Brain pericyte (primary cell): ENCODE results near the gene BPGM.
A peak's percentile ranks its signal among the peaks of the same experiment; 100 is the strongest.

ENCODE experiments used
- DNase-seq: peaks from one replicate; pipeline ENCODE4 v3.0.0-alpha.2; 2012; ENCODE audit warnings: low read depth, low spot score

BPGM gene

GRCh38 chr7:134695321-134695860 lies 48.7 kb downstream of the BPGM start:
- peak; percentile 85 for DNase-seq

- DNase-seq: no peak
Observed at GRCh38 chr7:134696261-134696660, 49.6 kb downstream of the BPGM start.

DNA sequence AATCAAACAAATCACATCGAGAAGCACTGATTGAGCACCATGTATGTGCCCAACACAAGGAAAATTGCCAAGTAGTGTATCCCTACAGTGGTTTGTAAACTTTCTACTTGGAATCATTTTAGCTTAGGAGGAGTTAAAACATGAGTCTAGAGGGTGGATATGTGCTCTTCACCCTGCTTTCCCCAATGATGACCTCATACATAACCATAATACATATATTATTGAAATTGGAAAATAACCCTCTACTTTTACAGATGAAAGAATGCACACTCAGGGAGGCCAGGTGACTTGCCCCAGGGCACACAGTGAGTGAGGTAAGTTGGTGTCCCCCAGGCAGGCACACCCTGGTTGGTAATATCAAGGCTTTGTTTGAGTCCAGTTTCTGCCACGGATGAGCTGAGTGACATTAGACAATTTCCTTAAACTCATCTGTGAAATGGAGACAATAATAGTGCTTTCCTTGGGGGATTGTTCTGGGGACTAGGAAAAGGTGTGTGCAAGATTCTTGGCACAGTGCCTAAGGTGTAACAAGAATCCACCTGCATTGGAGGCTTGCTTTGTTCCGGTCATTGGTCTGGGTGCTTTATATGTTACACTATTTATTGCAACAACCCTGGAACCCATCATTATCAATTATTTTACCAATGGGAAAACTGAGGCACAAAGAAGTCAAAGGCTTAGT lies 50.7 kb downstream of the BPGM start:
- DNase-seq: no peak

DNA sequence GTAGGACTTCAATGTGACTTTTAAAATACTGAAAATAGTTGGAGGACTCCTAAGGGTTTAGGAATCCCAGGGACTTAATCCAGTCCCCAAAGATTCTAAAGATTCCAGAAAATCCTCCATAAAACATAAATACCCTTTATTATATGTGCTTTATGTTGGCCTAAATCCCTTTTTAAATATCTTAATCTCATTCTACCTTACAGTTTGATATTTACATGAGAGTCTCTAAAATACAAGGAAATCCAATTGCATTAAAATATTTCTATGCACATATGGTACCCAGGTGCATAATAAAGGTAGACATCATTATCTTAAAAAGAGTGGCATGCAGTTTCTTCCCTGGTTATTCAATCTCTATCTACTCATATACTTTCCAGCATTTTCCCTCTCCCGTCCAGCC lies 51.8 kb downstream of the BPGM start:
- DNase-seq: no peak

DNA sequence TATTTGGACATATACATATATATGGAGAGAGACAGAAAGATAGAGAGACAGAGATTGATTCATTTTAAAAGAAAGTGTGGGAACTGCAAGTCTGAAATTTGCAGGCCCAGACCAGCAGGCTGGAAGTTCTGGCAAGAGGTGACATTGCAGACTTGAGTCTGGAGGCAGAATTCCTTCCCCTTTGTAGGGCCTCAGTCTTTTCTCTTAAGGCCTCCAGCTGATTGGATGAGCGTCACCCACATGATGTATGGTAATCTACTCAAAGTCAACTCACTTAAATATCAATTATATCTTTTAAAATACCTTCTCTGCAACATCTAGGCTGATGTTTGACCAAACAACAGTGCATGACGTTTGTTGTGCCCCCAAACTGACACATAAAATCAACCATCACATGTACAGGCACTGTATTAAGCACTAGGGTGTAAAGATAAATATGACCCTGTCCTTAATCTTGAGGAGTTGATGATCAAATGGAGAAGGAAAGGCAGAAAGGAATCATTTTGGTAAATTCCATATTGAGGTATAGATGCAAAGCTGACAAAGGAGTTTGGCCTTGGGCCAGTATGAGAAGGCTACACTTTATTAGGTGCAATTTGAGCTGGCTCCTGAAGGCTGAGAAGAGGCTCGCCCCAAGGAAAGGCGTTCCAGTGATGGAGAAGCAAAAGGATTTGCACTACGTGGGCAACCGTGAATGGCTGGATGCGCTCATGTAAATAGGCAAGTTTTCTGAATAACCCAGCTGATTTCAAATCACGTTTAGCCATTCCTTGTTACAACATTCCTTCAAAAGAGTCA lies 52.6 kb downstream of the BPGM start:
- no peak for DNase-seq

DNA sequence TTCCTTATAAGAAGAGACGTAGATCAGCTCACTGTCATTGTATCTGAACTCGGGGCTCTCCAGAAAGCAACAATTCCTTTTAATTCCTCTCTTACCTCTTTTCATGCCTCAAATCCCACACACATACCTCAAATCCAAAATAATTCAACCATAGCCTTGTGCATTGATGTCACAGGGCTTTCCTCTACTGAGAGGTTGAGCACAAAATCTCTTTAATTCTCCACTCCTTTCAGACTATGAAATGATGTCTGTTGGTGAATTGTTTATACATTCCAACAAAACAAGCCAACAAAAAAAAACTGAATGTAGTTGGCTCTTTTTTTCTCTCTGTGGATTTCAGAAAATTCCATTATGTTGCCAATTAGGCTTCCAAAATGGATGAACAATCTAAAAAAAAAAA lies 53.2 kb downstream of the BPGM start:
- DNase-seq: no peak

- no peak for DNase-seq
Observed at GRCh38 chr7:134701272-134701671, 54.6 kb downstream of the BPGM start.

- peak; percentile 97 for DNase-seq
Observed at GRCh38 chr7:134702366-134703240, 56.0 kb downstream of the BPGM start.

GRCh38 chr7:134703241-134703594 lies 56.6 kb downstream of the BPGM start:
- no peak for DNase-seq

DNA sequence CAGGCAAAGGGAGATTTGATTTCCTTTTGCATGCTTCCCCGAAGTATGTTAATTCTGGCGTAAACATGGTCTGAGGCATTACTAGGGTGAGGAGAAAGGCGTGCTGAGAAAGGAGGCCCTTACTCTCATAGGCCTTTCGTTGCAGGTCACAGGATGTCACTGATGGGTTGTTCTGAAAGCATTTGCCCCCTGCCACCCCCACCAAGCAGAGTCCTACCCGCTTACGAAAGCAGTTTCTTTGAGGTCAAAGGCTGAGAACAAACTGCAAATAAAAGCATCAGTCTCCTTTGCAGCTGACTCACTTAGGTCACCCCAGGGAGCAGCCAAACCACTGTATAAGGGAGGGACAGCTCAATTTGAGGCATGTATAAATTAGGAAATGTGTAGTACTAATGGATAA lies 57.1 kb downstream of the BPGM start:
- peak; percentile 96 for DNase-seq

DNA sequence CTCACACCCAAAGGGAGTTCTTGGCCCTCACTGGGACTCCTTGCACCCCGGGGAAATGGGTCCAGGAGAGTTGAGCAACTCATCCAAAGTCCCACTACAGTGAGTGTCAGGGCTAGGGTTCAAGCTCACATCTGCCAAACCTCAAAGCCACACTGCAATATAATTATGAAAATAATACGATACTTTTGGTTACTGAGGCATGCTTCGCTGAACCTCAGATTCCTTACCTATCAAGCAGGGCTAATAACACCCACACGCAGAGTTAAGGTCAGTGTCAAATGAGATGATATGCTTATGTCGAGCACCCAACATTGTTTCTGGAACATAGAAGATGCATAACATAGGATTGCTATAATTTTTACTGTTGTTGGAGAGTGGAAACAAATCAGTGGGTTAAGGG lies 58.2 kb downstream of the BPGM start:
- DNase-seq: no peak

DNA sequence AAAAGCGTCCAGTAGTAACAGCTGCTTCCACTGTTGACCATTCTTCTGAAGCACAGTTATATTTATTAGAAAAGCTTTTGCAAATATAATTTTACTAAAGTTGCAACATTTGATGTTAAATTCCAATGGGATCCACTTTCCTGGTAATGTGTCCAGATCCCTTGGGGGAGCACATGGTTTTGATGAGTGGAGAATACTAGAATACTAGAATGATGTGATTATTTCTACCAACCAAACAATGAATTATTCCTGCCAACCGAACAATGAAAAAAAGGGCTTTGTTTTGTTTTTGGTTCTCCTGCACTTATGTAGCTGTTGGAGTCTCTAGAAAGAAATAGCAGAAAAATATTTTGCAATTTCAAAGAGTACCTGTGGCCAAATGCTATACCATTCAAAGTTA lies 59.1 kb downstream of the BPGM start:
- no peak for DNase-seq

- no peak for DNase-seq
Observed at GRCh38 chr7:134706468-134706867, 59.8 kb downstream of the BPGM start.

DNA sequence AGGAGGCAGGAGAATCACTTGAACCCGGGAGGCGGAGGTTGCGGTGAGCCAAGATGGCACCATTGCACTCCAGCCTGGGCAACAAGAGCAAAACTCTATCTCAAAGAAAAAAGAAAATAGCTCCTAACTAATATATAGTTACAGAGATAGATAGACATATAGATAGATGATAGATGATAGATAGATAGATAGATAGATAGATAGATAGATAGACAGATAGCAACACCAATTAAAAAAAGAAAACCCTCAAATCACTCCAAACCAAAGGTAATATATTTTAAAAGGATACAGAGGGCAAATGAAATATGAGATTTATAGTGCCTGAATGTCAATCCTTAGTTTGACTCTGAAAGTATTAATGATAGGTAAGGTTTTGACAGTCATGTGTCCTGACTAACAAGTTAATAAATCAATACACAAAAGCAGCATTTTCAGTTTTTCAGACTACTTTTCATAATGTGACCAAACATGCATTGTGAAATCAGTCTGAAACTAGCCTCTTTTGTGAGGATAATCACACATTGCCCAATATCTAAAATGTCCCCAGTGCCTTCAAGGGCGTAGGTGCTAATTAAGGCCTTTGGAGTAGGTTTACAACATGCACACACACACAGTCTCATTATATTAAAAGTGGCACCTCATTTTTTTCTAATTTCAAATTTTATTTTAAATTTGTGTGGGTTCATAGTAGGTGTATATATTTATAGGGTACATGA lies 61.2 kb downstream of the BPGM start:
- no peak for DNase-seq

- no peak for DNase-seq
Observed at GRCh38 chr7:134708692-134709091, 62.0 kb downstream of the BPGM start.

- DNase-seq: no peak
Observed at GRCh38 chr7:134709197-134709596, 62.5 kb downstream of the BPGM start.

DNA sequence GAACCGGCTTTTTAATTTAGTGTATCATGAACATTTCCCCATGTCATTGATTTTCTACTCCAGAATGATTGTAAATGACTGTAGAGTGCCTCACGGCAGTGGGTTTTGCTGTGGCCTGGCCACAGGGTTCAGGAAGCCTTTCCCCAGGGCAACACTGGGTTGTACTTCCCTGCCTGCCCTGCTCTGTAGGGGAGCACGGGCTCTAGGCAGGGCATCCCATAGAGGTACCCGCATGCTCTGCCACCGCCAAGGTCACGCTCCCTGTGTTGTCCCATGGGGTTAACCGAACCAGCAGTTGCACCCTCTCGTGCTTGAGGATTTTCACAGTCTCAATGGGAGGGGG lies 63.8 kb downstream of the BPGM start:
- no peak for DNase-seq

GRCh38 chr7:134710854-134711624 lies 64.4 kb downstream of the BPGM start:
- no peak for DNase-seq

- DNase-seq: no peak
Observed at GRCh38 chr7:134712196-134712595, 65.5 kb downstream of the BPGM start.

DNA sequence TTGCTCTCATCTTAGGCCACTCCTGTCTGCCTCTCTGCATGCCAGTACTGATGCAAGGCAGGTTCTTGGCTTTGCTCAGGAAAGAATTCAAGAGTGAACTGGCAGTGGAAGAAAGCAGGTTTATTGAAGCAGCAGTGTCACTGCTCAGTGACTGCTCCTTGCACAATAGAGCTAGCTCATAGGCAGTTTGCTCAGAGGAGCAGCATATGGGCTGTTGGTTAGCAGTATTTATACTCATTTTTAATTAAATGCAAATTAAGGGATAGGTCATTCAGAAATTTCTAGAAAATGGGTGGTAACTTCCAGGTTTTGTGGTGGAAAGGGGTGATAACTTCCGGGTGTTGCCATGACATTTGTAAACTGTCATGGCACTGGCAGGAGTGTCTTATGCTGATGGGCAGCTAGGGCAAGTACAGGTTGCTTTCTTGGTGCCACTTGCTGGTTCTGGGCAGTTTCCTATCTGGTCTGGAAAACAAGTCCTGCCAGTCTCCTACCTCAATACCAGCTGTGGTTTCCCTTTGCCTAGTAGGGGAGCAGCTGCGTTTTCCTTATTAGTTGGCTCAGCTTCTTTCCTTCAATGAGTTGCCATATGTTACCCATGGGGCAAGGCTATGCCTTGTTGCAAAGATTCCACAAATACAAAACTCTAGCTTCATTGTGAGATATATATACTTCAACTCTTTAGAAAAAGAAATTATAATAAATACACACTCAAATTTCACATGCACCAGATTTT lies 68.0 kb downstream of the BPGM start:
- no peak for DNase-seq
